Hematopoietic multipotent progenitor cell treated with erythropoietin and hydrocortisone succinate and interleukin-3 and kit ligand, for 4 days (in vitro differentiated cells): ENCODE data around the gene NDUFA13.
"Not testable (repeated sequence)": the region's sequence is repeated elsewhere in the genome, so short reads cannot be mapped to it uniquely, and the experiment has no call there.

Experiments
- DNase-seq: peaks from one replicate; pipeline ENCODE4 v3.0.0-alpha.2; 2015

Gene NDUFA13

DNA sequence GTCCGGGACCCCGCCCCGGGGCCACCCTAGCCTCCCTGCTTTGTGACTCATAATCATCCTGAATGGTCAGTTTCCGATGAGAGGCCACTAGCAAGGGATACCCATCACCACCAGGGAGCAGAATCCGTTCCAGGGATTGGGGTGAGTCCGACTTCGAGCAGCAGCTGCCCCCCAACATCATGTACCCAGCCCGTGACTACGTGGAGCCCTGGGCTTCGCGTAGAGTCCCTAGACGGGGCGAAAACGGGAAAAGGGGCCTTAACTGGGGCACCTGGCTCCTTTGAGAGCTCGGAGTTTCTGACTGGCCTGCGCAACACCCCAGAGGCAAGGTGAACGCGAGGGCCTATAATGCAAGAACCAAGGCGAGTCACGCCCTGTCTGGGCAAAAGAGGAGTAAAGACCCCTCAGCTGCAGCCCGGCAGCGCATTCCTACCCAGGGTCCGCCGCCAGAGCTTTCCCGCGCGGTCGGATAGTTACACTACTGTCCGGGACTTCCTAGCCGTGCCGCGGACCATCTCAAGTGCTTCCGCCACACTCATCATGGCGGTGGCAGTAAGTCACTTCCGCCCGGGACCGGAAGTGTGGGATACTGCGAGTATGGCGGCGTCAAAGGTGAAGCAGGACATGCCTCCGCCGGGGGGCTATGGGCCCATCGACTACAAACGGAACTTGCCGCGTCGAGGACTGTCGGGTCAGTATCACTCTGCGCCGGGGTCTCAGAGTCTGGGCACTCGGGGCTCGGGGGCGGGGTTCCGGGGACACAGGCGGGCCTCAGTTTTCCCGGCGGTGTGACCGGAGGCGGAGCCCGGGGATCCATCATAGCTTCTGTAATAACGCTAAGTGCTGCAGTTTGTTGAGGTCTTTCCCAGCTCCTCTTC lies at the start of gene NDUFA13:
TSS of gene NDUFA13 (plus strand) at position 584 of the 878 bp plus-strand sequence. CDS start at position 598, 14 bp downstream.
- peak; percentile 96 for DNase-seq

DNA sequence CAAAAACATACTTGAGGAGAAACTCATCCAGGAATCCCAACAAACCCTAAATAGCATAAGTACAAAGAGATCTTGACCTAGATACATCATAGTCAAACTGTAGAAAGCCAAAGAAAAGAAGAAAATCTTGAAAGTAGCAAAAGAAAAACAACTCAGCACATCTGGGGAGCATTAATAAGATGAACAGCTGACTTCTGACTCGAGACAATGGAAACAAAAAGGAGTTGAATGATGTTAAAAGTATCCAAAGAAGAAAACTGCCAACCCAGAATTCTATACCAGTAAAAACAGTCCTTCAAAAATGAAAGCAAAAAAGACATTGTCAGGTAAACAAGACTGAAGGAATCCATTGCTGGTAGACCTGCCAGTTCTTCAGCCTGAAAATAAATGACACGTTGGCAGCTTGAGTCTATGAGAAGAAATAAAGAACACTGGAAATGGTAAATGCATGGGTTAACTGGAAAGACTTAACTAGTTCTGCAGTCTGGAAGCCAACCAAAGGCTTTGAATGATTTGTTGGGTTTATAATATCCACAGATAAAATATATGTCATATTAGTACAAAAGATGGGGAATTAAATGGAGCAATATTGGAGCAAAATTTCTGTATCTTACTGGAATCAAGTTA lies 47.5 kb upstream of the NDUFA13 start:
- DNase-seq, result peak; percentile 57

DNA sequence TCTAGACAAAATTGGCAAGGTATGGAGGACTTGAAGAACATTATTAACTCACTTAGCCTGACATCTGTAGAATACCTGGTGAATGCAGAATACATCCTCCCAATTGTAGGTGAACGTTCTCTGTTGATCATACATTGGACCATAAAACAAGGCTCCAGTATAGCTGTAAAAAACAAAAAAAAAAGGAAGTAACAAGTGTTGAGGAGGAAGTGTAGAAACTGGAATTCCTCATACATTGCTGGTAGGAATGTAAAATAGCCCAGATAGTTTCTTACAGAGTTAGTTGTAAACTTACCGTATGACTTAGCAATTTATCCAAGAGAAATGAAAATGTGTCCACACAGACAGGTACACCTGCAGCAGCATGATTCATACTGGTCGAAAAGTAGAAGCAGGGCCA lies 45.4 kb upstream of the NDUFA13 start:
- no peak for DNase-seq

DNA sequence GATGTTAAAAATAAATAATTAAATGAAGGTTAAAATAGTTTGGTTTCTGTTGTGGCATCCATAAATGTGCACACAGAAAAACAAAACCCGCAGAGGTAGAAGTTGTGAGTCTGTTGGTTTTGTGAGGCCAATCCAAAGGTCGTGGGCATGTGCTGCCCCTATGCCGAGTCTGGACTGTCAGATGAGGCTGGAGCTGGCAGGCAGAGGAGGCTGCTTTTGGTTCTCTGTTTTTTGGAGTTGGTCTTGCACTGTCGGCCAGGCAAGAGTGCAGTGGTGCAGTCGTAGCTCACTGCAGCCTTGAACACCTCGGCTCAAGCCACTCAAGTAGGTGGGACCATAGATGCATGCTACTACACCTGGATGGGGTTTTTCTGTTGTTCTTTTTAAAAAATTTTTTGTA lies 44.3 kb upstream of the NDUFA13 start:
- DNase-seq, result no peak

DNA sequence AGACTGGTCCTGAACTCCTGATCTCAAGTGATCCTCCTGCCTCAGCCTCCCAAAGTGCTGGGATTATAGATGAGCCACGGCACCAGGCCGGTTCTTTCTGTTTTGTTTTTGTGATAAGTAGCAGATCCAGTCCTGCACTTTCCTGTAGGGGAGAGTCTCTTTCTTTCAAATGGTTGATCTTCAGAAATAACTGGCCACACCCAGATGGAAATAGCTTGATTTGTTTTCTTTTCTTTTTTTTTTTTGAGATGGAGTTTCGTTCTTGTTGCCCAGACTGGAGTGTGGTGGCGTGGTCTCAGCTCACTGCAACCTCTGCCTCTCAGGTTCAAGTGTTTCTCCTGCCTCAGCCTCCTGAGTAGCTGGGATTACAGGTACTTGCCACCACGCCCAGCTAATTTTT lies 43.9 kb upstream of the NDUFA13 start:
- DNase-seq, result not testable (repeated sequence)

DNA sequence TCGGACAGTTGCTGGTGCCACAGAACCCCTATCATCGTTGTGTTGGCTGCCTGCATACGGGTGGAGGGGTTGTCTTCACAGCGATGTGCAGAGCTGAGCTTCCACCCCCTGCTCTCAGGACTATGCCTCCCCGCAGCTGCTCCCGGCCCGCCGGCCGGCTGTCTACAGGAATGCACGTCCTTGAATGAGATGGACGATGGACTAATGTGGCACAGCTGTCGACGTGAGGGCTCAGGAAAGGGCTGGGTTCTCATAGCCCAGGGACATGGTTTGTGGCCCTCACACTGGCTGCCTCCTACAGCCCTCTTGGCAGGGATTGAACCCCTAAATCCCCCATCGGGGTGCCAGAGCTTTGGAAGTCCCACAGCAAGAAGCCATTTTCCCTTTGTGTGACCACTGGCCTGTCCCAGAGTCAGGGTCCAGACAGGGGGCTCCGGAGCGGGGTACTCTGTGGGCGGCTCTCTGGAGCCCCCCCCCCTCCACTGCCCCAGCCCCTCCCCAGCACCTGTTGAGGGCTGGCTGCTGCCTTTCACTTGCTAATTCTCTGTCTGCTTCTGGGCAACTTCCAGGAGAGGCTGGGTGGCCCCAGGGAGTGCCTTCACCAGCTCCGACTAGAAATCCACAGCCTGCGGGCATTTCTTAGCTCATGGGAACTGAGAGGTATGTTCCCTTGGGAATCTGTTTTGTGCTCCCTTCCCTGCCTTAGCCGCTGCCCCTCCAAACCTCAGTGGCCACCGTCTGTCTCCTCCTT lies 40.8 kb upstream of the NDUFA13 start:
- no peak for DNase-seq

DNA sequence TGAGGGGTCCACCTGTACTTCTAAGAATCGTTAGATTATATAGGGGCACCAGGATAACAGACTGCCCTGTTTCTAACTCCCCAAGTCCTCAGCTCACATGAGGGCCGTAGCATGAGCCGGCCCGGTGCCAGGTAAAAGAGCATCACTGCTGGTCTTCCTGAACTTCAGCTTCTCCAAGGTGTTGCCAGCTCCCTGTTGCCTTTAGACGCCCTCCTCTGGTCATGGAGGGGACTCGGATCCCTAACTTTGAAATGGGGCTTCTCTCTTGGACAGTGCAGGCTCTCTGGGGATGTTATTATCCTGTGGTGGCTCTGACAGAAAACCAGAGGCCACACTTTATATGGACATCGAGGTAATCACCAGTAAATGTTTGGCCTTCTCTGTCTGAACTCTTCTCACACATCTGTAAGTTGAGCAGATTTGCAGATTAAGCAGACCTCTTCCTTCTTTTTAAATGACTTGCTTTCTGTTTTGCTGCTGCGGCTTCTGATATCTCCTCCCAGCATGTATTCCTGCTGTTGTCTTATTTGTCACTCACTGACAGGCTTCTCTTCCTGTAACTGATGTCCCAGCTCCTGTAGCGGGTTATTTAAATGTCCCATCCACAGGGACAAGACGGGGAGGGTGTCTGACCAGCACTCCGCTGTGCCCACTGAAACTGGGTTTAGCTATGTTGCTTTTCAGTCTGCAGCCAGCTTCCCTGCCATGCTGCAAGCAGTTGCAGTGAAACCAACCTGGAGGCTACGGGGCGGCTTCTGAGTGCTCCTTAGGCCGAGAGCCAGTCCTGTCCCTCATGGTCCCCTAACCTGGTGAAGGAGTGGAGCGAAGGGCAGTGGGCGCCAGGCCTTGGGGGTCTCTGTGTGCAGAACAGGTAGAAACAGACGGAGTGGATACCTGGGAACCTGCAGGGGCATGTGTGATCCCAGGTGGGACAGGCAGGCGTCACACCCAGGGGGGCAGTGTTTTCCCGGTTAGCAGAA lies 39.9 kb upstream of the NDUFA13 start:
- peak; percentile 84 for DNase-seq

DNA sequence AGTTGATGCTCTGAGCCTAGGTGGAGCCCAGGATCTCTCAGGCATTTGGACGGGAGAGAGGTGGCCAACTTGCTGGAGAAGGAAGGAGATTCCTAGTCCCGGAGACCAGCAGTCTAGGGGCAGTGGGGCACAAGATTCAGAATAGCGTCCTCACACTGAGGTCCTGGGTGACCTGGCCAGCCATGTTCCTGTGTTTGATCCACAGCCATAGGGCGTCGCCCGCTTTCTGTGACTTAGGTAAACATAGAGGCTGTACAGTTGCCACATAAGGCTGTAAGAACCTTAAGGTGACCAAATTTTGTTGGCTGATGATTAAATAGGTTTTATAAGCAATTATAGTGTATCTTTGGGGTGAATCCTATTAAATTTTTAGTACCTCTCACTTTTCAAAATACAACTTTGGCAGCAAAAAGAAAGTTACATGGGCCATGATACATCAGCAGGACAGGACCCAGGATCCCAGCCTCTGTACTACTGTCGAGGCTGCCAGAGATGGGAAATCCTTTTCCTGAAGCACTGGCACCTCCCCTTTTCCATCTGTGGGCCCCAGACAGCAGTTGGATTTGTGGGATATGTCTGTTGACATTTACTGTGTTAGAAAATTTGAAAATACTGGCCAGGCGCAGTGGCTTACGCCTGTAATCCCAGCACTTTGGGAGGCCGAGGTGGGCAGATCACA lies 38.2 kb upstream of the NDUFA13 start:
- no peak for DNase-seq

DNA sequence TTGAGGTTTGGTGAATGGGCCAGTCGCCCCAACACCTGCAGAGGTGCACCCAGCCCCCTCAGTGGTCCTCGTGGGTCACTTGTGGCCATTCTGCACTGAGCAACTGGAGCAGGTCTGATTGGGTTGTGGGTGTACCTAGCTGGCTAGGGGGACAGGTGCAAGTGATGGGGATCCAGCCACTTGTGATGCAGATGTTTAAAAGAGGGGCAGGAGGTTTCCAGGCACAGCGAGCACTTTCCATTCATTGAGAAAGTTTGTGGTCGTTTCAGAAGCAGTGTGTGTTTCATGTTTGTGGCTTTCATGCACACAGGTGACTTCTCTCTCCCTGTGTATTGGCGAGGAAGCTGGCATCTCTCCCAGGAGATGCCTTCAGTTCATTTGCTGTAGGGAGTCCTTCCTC lies 35.3 kb upstream of the NDUFA13 start:
- DNase-seq, result no peak

DNA sequence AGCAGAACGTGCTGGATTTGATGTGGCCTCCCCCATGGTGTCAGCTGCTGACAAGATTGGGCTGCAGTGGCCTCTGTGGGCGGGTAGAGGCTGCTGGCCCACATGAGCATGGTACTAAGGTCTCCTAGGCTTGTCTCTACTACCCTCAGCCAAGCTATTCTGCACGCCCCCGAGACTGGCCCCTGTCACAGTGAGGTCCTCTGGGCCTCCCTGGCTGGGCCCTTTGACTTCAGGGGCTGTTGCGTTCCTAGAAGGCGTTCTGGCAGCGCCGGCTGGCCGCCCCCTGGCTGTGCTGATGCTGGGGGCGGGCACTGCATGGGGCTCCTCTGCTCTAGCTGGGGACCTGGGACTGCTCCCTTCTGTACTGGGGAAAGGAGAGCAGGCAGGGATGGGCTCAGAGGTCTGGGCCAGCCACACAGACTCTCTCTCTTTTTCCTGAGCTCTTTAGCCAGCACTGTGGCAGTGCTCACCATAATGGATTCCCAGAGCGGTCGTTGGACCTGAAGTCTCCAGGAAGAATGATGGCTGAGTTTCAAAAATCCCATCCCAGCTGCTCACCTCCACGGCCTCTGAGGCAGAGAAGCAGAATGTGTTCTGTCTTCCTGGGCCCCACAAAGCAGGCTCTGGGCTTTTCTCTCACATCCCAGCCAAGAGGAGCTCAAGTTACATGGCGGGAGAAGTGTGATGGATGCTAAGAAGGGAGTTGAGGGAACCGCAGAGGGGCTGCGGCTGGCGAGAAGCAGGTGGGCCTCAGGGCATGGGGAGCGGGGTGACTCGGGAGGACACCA lies 33.0 kb upstream of the NDUFA13 start:
- no peak for DNase-seq

DNA sequence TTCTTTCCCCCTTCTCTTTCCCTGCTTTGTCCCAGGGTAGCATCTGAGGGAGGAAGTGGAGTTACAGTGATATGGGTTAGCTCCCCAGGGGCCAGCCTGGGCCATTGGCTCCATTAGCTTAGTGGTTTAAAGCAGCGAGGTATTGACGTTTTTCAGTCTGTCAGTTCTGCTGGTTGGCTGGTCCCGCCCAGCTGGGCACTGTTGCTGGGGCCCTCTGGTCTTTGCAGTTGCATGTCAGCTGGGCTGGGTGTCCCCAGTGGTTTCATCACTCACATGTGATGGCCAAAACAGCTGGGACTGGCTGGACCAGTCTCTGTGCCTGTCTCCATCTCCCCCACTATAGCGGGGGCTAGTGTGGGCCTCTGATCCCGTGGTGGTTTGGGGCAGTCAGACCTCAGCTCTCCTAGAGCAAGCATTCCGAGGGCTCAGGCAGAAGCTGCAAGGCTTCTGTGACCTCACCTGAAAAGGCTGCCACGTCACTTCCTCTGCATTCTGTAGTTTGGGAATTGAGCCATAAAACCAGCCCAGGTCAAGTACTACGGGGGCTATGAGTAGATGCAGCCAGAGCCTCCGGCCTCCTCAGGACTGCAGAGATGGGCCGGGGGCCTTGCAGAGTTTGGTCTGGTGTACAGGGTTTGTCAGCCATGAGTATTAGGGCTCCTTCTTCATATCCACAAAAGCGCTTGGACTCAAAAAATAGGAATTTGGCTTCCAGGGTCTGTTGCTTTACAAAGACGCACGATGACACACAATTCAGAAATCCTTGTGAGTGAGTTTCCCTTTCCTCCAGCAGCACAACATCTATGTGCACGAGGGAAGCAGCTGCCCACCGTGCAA lies 30.6 kb upstream of the NDUFA13 start:
- no peak for DNase-seq

DNA sequence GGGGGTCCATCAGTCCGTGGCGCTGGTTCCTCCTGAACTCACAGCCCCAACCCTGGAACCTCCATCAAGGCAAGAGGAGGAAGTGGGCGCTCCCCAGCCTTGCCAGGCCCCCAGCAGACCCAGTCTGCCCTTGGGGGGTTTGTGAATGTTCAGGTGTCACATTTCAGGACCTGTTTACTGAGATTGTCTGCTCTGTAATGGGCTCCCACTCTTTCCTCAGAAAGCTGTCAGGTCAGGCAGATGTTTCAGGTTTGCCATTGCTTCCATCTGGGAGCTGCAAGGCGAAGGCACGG lies 30.1 kb upstream of the NDUFA13 start:
- no peak for DNase-seq

DNA sequence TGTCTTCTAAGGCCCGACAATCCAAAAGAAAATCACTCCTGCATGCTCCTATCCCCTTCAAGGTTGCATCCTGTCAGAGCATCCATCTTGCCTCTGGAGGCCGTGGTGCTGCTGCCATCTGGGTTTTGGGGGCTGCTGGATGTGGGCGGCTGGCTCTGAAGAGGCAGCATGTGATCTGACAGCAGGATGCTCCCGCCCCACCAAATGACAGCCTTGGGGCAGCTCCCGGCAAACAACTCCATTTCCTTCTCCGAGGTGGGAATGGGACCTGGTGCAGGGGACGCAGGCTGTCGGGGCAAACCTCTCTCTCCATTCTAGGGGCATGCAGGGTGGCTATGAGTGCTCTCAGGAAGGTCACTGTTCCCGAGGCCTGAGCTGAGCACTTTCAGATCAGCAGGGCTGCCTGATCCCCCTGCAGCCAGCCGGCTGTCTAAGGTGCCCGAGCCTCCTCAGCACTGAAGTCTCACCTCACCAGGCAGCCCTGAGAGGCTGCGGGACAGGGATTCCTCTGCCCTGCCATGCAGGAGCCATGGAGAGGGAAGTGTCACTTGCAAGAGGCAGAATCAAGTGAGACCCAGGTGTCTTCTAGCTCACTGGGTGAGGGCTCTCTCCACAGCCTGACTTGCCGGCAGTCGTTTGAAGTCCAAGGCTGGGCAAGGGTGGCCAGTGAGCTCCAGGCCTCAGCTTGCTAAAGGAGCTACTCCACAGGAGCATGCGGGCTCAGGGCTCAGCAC lies 29.5 kb upstream of the NDUFA13 start:
- DNase-seq, result no peak

DNA sequence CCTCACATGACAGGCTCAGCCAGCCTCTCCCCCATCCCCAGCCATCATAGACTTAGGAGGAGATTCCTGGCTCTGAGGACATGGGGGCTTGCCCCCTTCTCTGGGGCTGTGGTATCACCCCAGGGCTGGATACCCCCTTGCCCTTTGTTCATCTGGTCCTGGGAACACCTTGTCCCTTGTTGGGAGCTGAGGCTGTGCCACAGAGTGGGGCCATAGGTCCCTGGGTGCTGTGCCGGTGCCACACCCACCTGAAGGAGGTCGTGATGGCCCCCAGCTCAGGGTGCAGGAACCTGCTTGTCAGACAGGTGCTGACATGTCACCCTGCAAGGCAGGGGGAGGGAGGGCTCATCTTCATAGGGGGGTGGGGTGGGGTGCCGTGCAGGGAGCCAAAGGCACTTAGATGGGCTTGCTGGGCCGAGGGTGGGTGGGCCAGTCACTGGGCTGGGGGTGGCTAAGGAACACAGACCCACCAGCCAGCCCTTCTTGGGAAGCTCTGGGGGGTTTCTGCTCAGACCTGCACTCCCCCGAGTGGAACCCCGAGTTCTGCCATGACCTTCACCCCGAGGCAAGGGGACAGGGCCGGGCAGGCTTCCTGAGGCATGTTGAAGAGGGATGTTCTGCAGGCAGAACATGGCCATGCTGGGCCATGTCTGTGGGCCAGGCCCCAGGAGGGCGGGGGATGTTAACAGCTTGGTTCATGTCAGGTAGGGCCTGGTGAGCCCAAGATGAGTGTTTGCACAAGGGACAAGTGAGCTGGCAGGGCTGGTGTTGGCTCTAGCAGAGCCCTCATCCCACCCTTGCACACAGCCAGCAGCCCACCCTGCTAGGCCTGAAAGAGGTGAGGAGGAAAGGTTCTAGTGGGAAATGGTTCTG lies 28.7 kb upstream of the NDUFA13 start:
- DNase-seq, result no peak

DNA sequence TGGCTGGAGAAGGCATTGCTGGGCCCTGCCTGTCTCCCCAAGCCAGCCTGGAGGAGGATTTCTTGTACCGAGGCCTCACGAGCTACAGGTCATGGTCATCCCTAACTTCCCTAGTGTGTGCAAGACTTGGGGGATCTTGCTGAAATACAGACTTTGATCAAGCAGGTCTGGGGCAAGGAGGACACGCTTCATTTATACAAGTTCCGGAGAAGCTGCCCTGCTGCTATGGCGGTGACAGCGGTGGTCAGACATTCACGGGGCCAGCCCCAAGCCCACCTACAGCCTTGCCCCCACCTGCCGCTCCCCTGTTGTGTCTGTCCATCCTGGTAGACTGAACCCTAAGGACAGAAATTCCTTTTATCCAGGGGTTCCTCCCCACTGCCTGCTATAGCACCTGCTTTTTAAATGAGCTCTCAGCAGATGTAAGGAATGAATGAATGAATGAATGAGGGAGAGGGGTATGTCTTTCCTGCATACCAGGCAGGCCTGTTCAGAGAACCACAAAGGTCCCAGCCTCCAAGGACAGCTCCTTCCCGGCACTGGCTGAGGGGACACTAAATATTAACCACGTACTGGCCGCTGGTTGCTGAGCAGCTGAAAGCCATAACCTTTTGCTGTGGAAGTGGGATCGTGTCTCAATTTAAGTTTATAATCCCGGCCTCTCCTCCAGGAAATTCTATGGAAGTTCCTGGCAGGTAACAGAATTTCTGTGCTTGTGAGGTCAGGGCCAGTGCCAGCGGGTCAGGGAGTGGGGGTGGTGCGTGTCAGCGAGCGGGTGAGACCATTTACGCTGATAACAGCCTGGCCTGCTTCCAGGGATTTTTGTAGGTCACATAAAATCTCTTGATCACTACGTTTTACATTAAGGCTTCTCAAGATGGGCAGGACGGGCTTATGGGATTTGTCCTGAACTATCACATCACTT lies 27.8 kb upstream of the NDUFA13 start:
- peak; percentile 74 for DNase-seq

DNA sequence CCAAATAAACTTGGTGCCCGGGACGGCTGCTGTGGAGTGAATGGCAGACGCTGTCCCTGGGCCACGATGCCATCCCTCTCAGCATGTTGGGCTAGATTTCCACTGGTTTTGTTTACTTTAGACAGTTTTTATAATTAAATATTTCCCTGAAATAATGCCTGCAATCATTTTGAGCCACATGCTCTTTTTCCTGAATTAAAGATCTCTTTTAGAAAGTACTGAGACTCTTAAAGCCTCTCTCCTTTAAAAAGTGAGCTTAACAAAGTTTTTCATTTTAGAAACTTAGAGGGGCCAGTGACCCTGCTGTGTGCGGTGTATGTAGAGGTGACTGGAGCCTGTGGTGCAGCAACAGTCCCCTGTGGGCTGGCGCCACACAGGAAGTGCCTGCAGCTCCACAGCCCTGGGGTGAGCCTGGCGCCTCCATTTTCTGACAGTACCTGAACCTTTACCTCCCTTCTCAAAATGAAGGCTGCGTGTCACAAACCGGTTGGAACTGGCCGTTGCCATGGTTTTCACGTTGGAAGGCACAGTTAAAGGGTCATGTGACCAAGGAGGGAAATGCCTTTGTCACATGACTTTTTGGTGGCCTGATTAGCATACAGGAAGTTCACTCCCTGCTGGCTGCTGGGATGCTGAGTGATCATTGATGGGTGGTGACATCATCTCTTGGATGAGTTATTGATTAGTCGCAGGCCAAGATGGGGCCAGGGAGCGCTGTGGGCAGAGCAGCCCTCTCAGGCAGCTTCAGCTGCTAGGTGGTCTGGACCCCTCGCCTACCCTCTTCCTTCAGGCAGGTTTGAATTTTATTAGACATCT lies 26.9 kb upstream of the NDUFA13 start:
- DNase-seq, result peak; percentile 96
